Measurements from ENCODE around the gene NUP210. TPM values are rescaled to one million over a fixed set of nuclear protein-coding genes. Genes with fewer than 3 reads are reported as not detected.

NUP210 gene
- total and polyA plus RNA-seq, 2 donors (not counting 3 experiments of a cell fraction or from before 2014, with no cell fraction given): 0.14 to 0.84 TPM

DNA sequence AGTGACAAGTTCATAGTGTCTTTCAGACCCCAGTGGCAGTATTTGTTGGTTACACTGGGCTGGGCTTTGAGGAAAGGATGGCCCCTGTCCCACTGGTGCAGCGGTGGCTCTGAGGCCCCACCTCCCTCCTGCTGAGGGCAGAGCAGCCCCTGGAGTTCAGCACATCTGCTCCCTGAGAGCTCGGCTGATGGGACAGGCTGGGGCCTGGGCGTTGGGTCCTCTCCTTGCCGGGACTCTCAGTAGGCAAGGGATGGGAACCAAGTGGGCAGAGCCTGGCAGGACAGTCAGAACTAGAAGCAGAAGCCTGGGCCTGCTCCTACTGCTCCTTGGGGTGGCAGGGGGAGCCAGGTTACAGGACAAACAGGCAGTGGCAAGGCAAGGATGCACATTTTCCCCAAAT is 114.5 kb downstream of the NUP210 start:
- POLR2A ChIA-PET: no interaction called here
- no peaks in the 10 kb centered on the region for H3K27me3 ChIP-seq (ENCODE audit: control insufficient read depth in 2 of 2, insufficient read depth in 2 of 2, low read length in 2 of 2)
- H4K20me1 ChIP-seq (replicated peaks; ENCODE audit: control insufficient read depth, extremely low read depth, insufficient read depth, low read length): no peaks in the 10 kb centered on the region
- H3K9ac ChIP-seq (replicated peaks; ENCODE audit: extremely low read depth, insufficient read depth, low read length): no peak overlapping the region
- no peaks in the 10 kb centered on the region for H3K4me1 ChIP-seq (ENCODE audit: control insufficient read depth, extremely low read depth, insufficient read depth, low read length)
- CTCF ChIA-PET: no interaction called here
- H3K9me3 ChIP-seq (replicated peaks; ENCODE audit: control insufficient read depth, insufficient read depth, low read length): no peaks in the 10 kb centered on the region
- no peaks in the 10 kb centered on the region for H3K9me1 ChIP-seq (replicated peaks; ENCODE audit: control insufficient read depth, extremely low read depth, insufficient read depth, low read length)
- TF ChIP-seq GATA2 (IDR thresholded peaks at IDR 0.05; ENCODE audit: insufficient read depth, insufficient read length, low read depth, low read length) (no peak), MYC (IDR thresholded peaks at IDR 0.05; ENCODE audit: low read depth, low read length) (no peak), JUN (IDR thresholded peaks at IDR 0.05; ENCODE audit: borderline replicate concordance, insufficient read depth, insufficient read length, low read depth) (no peak), POLR2AphosphoS5 (IDR thresholded peaks at IDR 0.05; ENCODE audit: insufficient read depth, low read depth, low read length) (no peak), POLR2A (IDR thresholded peaks at IDR 0.05; ENCODE audit: low read depth, low read length) (no peak)
- TF ChIP-seq, protein P1, sequence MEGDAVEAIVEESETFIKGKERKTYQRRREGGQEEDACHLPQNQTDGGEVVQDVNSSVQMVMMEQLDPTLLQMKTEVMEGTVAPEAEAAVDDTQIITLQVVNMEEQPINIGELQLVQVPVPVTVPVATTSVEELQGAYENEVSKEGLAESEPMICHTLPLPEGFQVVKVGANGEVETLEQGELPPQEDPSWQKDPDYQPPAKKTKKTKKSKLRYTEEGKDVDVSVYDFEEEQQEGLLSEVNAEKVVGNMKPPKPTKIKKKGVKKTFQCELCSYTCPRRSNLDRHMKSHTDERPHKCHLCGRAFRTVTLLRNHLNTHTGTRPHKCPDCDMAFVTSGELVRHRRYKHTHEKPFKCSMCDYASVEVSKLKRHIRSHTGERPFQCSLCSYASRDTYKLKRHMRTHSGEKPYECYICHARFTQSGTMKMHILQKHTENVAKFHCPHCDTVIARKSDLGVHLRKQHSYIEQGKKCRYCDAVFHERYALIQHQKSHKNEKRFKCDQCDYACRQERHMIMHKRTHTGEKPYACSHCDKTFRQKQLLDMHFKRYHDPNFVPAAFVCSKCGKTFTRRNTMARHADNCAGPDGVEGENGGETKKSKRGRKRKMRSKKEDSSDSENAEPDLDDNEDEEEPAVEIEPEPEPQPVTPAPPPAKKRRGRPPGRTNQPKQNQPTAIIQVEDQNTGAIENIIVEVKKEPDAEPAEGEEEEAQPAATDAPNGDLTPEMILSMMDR (IDR thresholded peaks at IDR 0.05; ENCODE audit: extremely low read depth in 1 of 2, insufficient read depth in 1 of 2, low read depth in 1 of 2, low read length in 2 of 2): no peak
- TF ChIP-seq, protein P2, sequence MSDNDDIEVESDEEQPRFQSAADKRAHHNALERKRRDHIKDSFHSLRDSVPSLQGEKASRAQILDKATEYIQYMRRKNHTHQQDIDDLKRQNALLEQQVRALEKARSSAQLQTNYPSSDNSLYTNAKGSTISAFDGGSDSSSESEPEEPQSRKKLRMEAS (IDR thresholded peaks at IDR 0.05; ENCODE audit: insufficient read depth, insufficient read length): no peak
- dilution Hi-C loops (cut with MboI; ENCODE audit: extremely low pct_ligation_motif_present, low sequenced_read_pairs) (no loop called here), intact Hi-C loops (cut with micrococcal nuclease) (no loop called here)
- no peak overlapping the region for H3K4me2 ChIP-seq (ENCODE audit: insufficient read depth, low read length)
- H2AFZ ChIP-seq (ENCODE audit: low read depth, low read length): no peak overlapping the region
- DNase-seq (ENCODE audit: low read depth, low spot score) (no peak), FAIRE-seq (no peak)
- H3K79me2 ChIP-seq (ENCODE audit: control insufficient read depth, insufficient read depth, low read length): no peaks in the 10 kb centered on the region
- no peaks in the 10 kb centered on the region for H3K36me3 ChIP-seq (ENCODE audit: control insufficient read depth in 2 of 2, extremely low read depth in 1 of 2, insufficient read depth in 2 of 2, low read length in 2 of 2)
- BruUV-seq (replicated peaks): no TSS peak
- H3K4me3 ChIP-seq (replicated peaks in 1 of 3; ENCODE audit: insufficient read depth in 1 of 3, low read depth in 1 of 3, low read length in 3 of 3): no peak overlapping the region
- no peak overlapping the region for H3K27ac ChIP-seq (ENCODE audit: insufficient read depth, low read depth, low read length)

Data from endothelial cell of umbilical vein (primary cell).